SIG-M5 (cell line): ENCODE measurements around the gene C3orf33.
"Not testable (repeated sequence)": the region's sequence is repeated elsewhere in the genome, so short reads cannot be mapped to it uniquely, and the experiment has no call there.

Experiments used
- DNase-seq: peaks from one replicate; lab custom pipeline; 2025; lab: John Stamatoyannopoulos, UW

C3orf33 gene

GRCh38 chr3:155805802-155806618 is at the start of gene C3orf33:
C3orf33 (minus strand) TSS chr3:155806278; CDS start chr3:155806252, 26 bp downstream.
- DNase-seq: no peak

- DNase-seq: peak; percentile 99
Observed at GRCh38 chr3:155854141-155854940, 48.3 kb upstream of the C3orf33 start, which contains the start of gene SLC33A1. SLC33A1 (minus strand) TSS chr3:155854427; CDS start chr3:155853997, 430 bp downstream.

GRCh38 chr3:155853214-155854140 is 47.4 kb upstream of the C3orf33 start:
- DNase-seq: no peak

GRCh38 chr3:155852341-155852740 is 46.3 kb upstream of the C3orf33 start:
- DNase-seq: no peak

- DNase-seq: not testable (repeated sequence)
Observed at GRCh38 chr3:155849404-155849803, 43.3 kb upstream of the C3orf33 start.

GRCh38 chr3:155847993-155848392 is 41.9 kb upstream of the C3orf33 start:
- no peak for DNase-seq

- DNase-seq: no peak
Observed at GRCh38 chr3:155846119-155846518, 40.0 kb upstream of the C3orf33 start.

GRCh38 chr3:155843569-155843968 is 37.5 kb upstream of the C3orf33 start:
- DNase-seq: no peak

GRCh38 chr3:155835341-155836071 is 29.4 kb upstream of the C3orf33 start:
- no peak for DNase-seq

GRCh38 chr3:155828490-155829098 is 22.5 kb upstream of the C3orf33 start:
- DNase-seq: not testable (repeated sequence)

- DNase-seq: no peak
Observed at GRCh38 chr3:155815030-155815545, 9.0 kb upstream of the C3orf33 start.

GRCh38 chr3:155813224-155813623 is 7.1 kb upstream of the C3orf33 start:
- not testable (repeated sequence) for DNase-seq

- DNase-seq: no peak
Observed at GRCh38 chr3:155809181-155809580, 3.1 kb upstream of the C3orf33 start.

GRCh38 chr3:155807823-155808222 is 1.7 kb upstream of the C3orf33 start:
- DNase-seq: no peak

- DNase-seq: no peak
Observed at GRCh38 chr3:155805204-155805801, 775 bp downstream of the C3orf33 start.

GRCh38 chr3:155804323-155804722 is 1.8 kb downstream of the C3orf33 start:
- DNase-seq: no peak

GRCh38 chr3:155792532-155792931 is 13.5 kb downstream of the C3orf33 start:
- no peak for DNase-seq

GRCh38 chr3:155791190-155791589 is 14.9 kb downstream of the C3orf33 start:
- DNase-seq: peak; percentile 7

- no peak for DNase-seq
Observed at GRCh38 chr3:155790272-155790925, 15.7 kb downstream of the C3orf33 start.
